Neuronal stem cell (in vitro differentiated cells): Measurements from ENCODE around the gene TNPO2.
"Not testable (repeated sequence)": the region's sequence is repeated elsewhere in the genome, so short reads cannot be mapped to it uniquely, and the experiment has no call there.

ENCODE experiments used
- DNase-seq: peaks from one replicate; pipeline ENCODE4 v3.0.0-alpha.2; 2013; ENCODE audit warnings: low spot score
- H2AFZ ChIP-seq: one replicate; pipeline ENCODE4 v1.6.1; 2013; ENCODE audit warnings: mild to moderate bottlenecking, low read length, inconsistent platforms
- H2AK5ac ChIP-seq: 2 replicates; pipeline ENCODE4 v1.6.1; 2013; ENCODE audit warnings: low read depth, mild to moderate bottlenecking, inconsistent platforms, low read length, moderate library complexity, mixed read lengths
- H2BK120ac ChIP-seq: 2 replicates; pipeline ENCODE4 v1.6.1; 2013; ENCODE audit warnings: low read depth, mild to moderate bottlenecking, inconsistent platforms, low read length, moderate library complexity, mixed read lengths
- H2BK12ac ChIP-seq: one replicate; pipeline ENCODE4 v1.6.1; 2013; ENCODE audit warnings: low read length, inconsistent platforms
- H2BK15ac ChIP-seq: 2 replicates; pipeline ENCODE4 v1.6.1; 2013; ENCODE audit warnings: mild to moderate bottlenecking, low read length, inconsistent platforms, mixed read lengths
- H2BK5ac ChIP-seq: one replicate; pipeline ENCODE4 v1.6.1; 2013; ENCODE audit warnings: inconsistent platforms, mild to moderate bottlenecking, low read length, moderate library complexity
- H3K14ac ChIP-seq: one replicate; pipeline ENCODE4 v1.6.1; 2013; ENCODE audit warnings: low read length, inconsistent platforms
- H3K18ac ChIP-seq: 2 replicates; pipeline ENCODE4 v1.6.1; 2013; ENCODE audit warnings: low read length, inconsistent platforms
- H3K23ac ChIP-seq: 2 replicates; pipeline ENCODE4 v1.6.1; 2013; ENCODE audit warnings: low read depth, mild to moderate bottlenecking, mixed read lengths, low read length, inconsistent platforms; ENCODE audit not compliant: poor library complexity
- H3K27ac ChIP-seq: replicated peaks from 3 replicates; pipeline ENCODE4 v1.5.1; 2013; ENCODE audit warnings: low read length, inconsistent platforms
- H3K27me3 ChIP-seq, 3 experiments: 2 replicates each; pipeline ENCODE4 v1.6.1; 2013; ENCODE audit warnings: low read length in 3 of 3, mild to moderate bottlenecking in 2 of 3, inconsistent platforms in 1 of 3, low read depth in 1 of 3, mixed read lengths in 1 of 3, moderate library complexity in 1 of 3; ENCODE audit not compliant: control insufficient read depth in 3 of 3, insufficient read depth in 3 of 3
- H3K36me3 ChIP-seq, 2 donors: replicated peaks in 1 of 2; 2 replicates each; pipeline ENCODE4 v1.6.1; 2013; ENCODE audit warnings: low read length in 2 of 2; ENCODE audit not compliant: control insufficient read depth in 2 of 2, insufficient read depth in 2 of 2
- H3K4ac ChIP-seq: 2 replicates; pipeline ENCODE4 v1.6.1; 2013; ENCODE audit warnings: inconsistent platforms, mild to moderate bottlenecking, low read length, moderate library complexity
- H3K4me1 ChIP-seq, 2 donors: 1 replicate in 1 of 2; 2 replicates in 1 of 2; pipeline ENCODE4 v1.6.1; 2013; ENCODE audit warnings: low read length in 2 of 2, low read depth in 1 of 2; ENCODE audit not compliant: control insufficient read depth in 2 of 2, insufficient read depth in 1 of 2
- H3K4me2 ChIP-seq: one replicate; pipeline ENCODE4 v1.6.1; 2013; ENCODE audit warnings: mild to moderate bottlenecking, low read length, inconsistent platforms; ENCODE audit not compliant: insufficient read depth, poor library complexity, severe bottlenecking
- H3K4me3 ChIP-seq, 2 donors: 2 replicates each; pipeline ENCODE4 v1.5.1; 2013; ENCODE audit warnings: low read length in 2 of 2, mild to moderate bottlenecking in 2 of 2, inconsistent platforms in 1 of 2, moderate library complexity in 1 of 2
- H3K79me1 ChIP-seq: one replicate; pipeline ENCODE4 v1.6.1; 2013; ENCODE audit warnings: low read depth, mild to moderate bottlenecking, inconsistent platforms, low read length, moderate library complexity
- H3K9ac ChIP-seq: one replicate; pipeline ENCODE4 v1.6.1; 2013; ENCODE audit warnings: mild to moderate bottlenecking, low read depth, low read length, inconsistent platforms; ENCODE audit not compliant: poor library complexity
- H3K9me3 ChIP-seq, 2 donors: replicated peaks in 1 of 2; 2 replicates each; pipeline versions ENCODE3 to v1.6.1; 2013; ENCODE audit warnings: low read length in 2 of 2, mild to moderate bottlenecking in 2 of 2, inconsistent platforms in 1 of 2, low read depth in 1 of 2, mixed read lengths in 1 of 2, moderate library complexity in 1 of 2; ENCODE audit not compliant: control insufficient read depth in 2 of 2, insufficient read depth in 1 of 2
- H4K8ac ChIP-seq: one replicate; pipeline ENCODE4 v1.6.1; 2013; ENCODE audit warnings: low read depth, mild to moderate bottlenecking, inconsistent platforms, low read length, moderate library complexity
- H4K91ac ChIP-seq: one replicate; pipeline ENCODE4 v1.6.1; 2013; ENCODE audit warnings: low read length, low read depth, mild to moderate bottlenecking, inconsistent platforms; ENCODE audit not compliant: poor library complexity
- WGBS, 2 donors: extraction: QIAGEN DNeasy Blood & Tissue Kit; methylation state at CpG; one replicate each; pipeline ENCODE4 v1.1.7; 2013; ENCODE audit warnings: missing lambda C conversion rate in 2 of 2, mixed read lengths in 1 of 2; ENCODE audit not compliant: insufficient read length in 2 of 2, insufficient replicate concordance in 1 of 2; ENCODE audit errors: extremely low coverage in 2 of 2; 5-methylcytosine and 5-hydroxymethylcytosine counted together

The TNPO2 gene

DNA sequence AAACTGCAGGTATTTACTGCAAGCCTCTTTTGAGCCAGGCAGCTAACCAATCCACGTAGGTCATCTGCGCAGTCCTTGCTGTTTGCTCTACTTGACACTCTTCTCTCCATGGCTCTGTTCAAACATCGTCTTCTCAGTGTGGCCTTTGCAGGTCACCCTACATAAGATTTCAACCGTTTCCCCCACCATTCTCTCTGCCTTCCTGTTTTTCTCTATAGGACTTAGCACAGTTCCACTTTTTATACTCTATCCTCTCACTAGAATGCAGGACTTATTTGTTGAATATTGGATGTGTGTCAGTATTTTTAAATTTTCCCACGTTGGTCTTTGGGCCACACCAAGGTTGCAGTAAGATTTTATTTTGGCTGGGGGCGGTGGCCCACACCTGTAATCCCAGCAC lies 25.6 kb downstream of the TNPO2 start:
- Histone ChIP-seq H3K9me3 (no peaks in the 10 kb centered on the region), H3K4ac (no peak overlapping the region), H4K91ac (no peak overlapping the region), H3K23ac (no peak overlapping the region), H3K79me1 (peaks cover 8% of the 10 kb centered on the region), H3K27ac (no peak overlapping the region), H2BK120ac (no peak overlapping the region), H3K18ac (no peak overlapping the region), H2AK5ac (no peak overlapping the region), H3K4me1 (peaks cover 3 to 5% of the 10 kb centered on the region in 2 donors), H3K36me3 (peaks cover 36 to 51% of the 10 kb centered on the region in 2 donors), H2BK12ac (no peak overlapping the region), H3K4me2 (no peak overlapping the region), H3K27me3 (no peaks in the 10 kb centered on the region), H4K8ac (no peak overlapping the region), H2BK5ac (no peak overlapping the region), H3K14ac (no peak overlapping the region), H3K9ac (no peak overlapping the region), H2AFZ (no peak overlapping the region), H3K4me3 (no peak overlapping the region), H2BK15ac (no peak overlapping the region)
- no CpG with 5 or more reads among the region's 6 CpGs for WGBS, 2 donors
- no peak for DNase-seq

GRCh38 chr19:12697425-12697824 lies 26.3 kb downstream of the TNPO2 start:
- Histone ChIP-seq H3K4me3 (peak overlapping the region in 1 of 2 donors; percentile 99), H3K36me3 (peaks cover 33 to 44% of the 10 kb centered on the region in 2 donors)
- not testable (repeated sequence) for H3K9ac ChIP-seq, DNase-seq, H2BK120ac ChIP-seq, H3K27me3 ChIP-seq, H4K8ac ChIP-seq, H2BK12ac ChIP-seq, H3K27ac ChIP-seq, H3K4me2 ChIP-seq, H2BK15ac ChIP-seq, H3K23ac ChIP-seq, H3K9me3 ChIP-seq, H2AK5ac ChIP-seq, H2AFZ ChIP-seq, H3K4me1 ChIP-seq, H3K4ac ChIP-seq, H4K91ac ChIP-seq, H3K79me1 ChIP-seq, H2BK5ac ChIP-seq, H3K18ac ChIP-seq, H3K14ac ChIP-seq
- no CpG with 5 or more reads among the region's 22 CpGs for WGBS, 2 donors

DNA sequence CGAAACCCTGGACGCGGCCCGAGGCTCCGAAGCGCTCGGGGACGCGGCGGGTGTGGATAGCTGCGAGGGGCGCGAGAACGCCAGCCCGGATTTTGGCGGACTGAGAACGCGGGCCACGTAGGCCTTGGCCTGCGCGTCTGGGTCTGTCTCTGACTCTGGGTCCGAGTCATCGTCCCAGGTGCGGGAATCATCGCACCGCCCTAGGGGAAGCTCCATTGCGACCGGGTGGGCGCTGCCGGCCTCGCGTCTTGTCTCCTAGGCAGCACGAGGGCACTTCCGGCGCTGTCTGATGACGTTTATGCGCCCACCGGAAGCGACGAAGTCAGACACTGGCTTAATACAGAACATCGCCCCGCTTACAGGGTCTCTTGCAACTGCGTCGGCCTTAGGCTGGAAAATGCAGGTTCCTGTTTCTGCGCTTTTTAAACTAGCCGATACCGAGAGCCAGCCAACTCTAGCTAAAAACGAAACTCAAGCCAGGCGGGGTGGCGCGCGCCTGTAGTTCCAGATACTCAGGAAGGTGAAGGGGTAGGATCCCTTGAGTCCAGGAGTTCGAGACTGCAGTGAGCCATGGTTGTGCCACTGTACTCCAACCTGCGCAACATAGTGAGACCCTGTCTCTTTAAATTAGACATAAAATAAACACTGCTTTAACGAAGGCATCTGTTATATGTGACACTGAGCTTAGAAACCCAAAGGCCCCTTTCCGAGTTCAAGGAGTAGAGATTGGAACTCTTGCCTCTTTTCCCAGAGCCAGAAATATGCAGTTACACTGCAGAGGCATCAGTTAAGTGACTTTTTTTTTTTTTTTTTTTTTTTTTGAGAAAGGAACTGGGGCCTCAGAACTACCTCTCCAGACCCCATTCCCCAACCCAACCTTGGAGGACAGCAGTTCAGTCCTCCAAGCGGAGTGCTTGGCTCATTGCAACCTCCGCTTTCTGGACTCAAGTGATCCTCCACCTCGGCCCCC lies 27.1 kb downstream of the TNPO2 start, which contains the start of gene FBXW9:
Gene FBXW9 (minus strand): TSS at position 266 of the 970 bp plus-strand sequence. CDS start 50 bp downstream, at position 216.
- WGBS, 2 donors = no CpG with 5 or more reads among the region's 59 CpGs
- no peaks in the 10 kb centered on the region for H3K27me3 ChIP-seq

DNA sequence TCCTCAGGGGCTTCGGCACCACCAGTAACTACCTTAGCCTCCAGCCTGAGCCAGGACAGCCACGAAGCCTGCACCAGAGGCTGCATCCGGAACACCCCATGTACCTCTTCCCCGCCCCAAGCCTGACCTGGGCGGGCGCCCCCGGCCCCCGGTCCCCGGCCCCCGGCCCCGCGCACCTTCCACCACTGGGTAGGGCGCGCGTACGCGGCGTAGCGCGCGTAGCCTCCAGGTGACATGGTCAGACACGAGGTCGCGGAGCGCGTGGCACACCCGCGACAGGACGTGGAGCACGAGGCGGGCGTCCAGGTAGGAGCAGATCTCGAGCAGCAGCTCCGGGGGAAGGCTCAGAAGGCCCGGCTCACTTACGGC lies 27.8 kb downstream of the TNPO2 start:
- H4K8ac ChIP-seq = no peak overlapping the region
- H3K36me3 ChIP-seq = peaks cover 20 to 29% of the 10 kb centered on the region in 2 donors
- H2AFZ ChIP-seq = peak overlapping the region; percentile 97
- H4K91ac ChIP-seq = no peak overlapping the region
- H3K14ac ChIP-seq = peak overlapping the region; percentile 47
- H3K23ac ChIP-seq = peak overlapping the region; percentile 83
- no peak overlapping the region for H2AK5ac ChIP-seq
- H3K79me1 ChIP-seq = peaks cover 2% of the 10 kb centered on the region
- H2BK12ac ChIP-seq = no peak overlapping the region
- H3K4ac ChIP-seq = peak overlapping the region; percentile 53
- no peak overlapping the region for H3K27ac ChIP-seq
- peaks cover 3% of the 10 kb centered on the region in 2 donors for H3K4me1 ChIP-seq
- DNase-seq = no peak
- no peaks in the 10 kb centered on the region for H3K9me3 ChIP-seq
- H3K9ac ChIP-seq = peak overlapping the region; percentile 96
- peak overlapping the region; percentile 71 for H3K18ac ChIP-seq
- H2BK120ac ChIP-seq = no peak overlapping the region
- WGBS, 2 donors = no CpG with 5 or more reads among the region's 36 CpGs
- H2BK5ac ChIP-seq = peak overlapping the region; percentile 96
- peak overlapping the region; percentile 98 for H3K4me2 ChIP-seq
- peak overlapping the region; percentile 80 to 99 for H3K4me3 ChIP-seq
- no peaks in the 10 kb centered on the region for H3K27me3 ChIP-seq
- no peak overlapping the region for H2BK15ac ChIP-seq

More for the DNA sequence above, 27.1 kb downstream of the TNPO2 start, which contains the start of gene FBXW9:
- H2AFZ ChIP-seq = peak within 1 kb of the TSS; percentile 97
- H3K36me3 ChIP-seq = peaks cover 27 to 36% of the 10 kb centered on the region in 2 donors
- H4K8ac ChIP-seq = no peak within 1 kb of the TSS
- peaks cover 4% of the 10 kb centered on the region for H3K79me1 ChIP-seq
- H3K4me2 ChIP-seq = peak within 1 kb of the TSS; percentile 98
- H2AK5ac ChIP-seq = no peak within 1 kb of the TSS
- H3K9ac ChIP-seq = peak within 1 kb of the TSS; percentile 96
- H4K91ac ChIP-seq = no peak within 1 kb of the TSS
- H2BK12ac ChIP-seq = no peak within 1 kb of the TSS
- peak within 1 kb of the TSS; percentile 96 for H2BK5ac ChIP-seq
- H2BK120ac ChIP-seq = no peak within 1 kb of the TSS
- peak within 1 kb of the TSS; percentile 80 to 99 for H3K4me3 ChIP-seq
- H3K27ac ChIP-seq = peak within 1 kb of the TSS; percentile 86
- peak; percentile 96 for DNase-seq
- peaks cover 3% of the 10 kb centered on the region in 2 donors for H3K4me1 ChIP-seq
- peak within 1 kb of the TSS; percentile 47 for H3K14ac ChIP-seq
- peak within 1 kb of the TSS; percentile 76 for H3K18ac ChIP-seq
- H3K23ac ChIP-seq = peak within 1 kb of the TSS; percentile 83
- H2BK15ac ChIP-seq = no peak within 1 kb of the TSS
- H3K4ac ChIP-seq = peak within 1 kb of the TSS; percentile 53
- H3K9me3 ChIP-seq = no peaks in the 10 kb centered on the region
